22Rv1 (cell line): ENCODE data around the gene SLC5A11.
"Not testable (repeated sequence)": the region's sequence is repeated elsewhere in the genome, so short reads cannot be mapped to it uniquely, and the experiment has no call there.

Source experiments
- H3K27ac ChIP-seq: fragments of 450-650 bp; 2 replicates; pipeline ENCODE4 v1.5.1; 2017
- ZFX ChIP-seq: fragments of 450-650 bp; IDR thresholded peaks from 2 replicates; pipeline ENCODE4 v1.6.1; 2017; ENCODE audit warnings: antibody characterized with exemption, borderline replicate concordance
- TF ChIP-seq, protein P1 (sequence below): fragments of 450-650 bp; IDR thresholded peaks from 2 replicates; pipeline ENCODE4 v1.5.1; 2017; ENCODE audit warnings: mild to moderate bottlenecking

Gene SLC5A11

DNA sequence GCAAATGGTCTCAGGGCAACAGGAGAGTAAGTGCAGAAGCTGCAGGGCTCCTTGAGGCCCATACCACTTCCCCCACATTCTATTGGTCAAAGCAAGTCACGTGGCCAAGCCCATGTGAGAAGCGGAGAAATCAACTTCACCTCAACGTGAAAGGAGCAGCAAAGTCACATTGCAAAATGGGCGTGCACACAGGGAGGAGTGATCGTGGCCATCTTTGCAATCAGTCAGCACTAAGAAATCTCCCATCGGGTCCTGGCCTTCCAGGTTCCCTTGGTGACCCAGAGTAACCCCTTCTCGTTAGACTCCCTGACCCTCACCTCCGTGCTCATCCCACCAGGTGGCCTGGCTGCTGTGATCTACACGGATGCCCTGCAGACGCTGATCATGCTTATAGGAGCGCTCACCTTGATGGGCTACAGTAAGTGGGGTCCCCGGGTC, 38.0 kb downstream of the SLC5A11 start:
- H3K27ac ChIP-seq, result no peak overlapping the region
- no peak for TF ChIP-seq ZFX
- TF ChIP-seq, protein P1, sequence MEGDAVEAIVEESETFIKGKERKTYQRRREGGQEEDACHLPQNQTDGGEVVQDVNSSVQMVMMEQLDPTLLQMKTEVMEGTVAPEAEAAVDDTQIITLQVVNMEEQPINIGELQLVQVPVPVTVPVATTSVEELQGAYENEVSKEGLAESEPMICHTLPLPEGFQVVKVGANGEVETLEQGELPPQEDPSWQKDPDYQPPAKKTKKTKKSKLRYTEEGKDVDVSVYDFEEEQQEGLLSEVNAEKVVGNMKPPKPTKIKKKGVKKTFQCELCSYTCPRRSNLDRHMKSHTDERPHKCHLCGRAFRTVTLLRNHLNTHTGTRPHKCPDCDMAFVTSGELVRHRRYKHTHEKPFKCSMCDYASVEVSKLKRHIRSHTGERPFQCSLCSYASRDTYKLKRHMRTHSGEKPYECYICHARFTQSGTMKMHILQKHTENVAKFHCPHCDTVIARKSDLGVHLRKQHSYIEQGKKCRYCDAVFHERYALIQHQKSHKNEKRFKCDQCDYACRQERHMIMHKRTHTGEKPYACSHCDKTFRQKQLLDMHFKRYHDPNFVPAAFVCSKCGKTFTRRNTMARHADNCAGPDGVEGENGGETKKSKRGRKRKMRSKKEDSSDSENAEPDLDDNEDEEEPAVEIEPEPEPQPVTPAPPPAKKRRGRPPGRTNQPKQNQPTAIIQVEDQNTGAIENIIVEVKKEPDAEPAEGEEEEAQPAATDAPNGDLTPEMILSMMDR, result no peak

DNA sequence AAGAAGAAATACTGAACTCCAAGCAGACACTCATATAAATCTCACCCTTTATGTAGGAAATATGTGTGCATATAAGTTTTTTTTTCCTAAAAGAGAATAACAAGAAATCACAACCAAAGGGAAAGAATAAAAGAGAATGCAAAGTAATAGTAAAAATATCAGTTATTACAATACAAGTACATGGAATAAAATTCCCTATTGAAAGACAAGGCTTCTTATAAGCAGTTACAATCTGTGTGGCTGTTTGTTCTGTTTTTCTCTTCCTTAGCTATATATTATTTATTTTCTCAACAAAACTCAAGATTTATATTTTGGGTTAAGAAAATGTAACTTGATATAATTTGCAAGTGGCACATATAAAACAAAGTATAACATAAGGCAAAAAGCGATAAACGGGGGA, 41.7 kb downstream of the SLC5A11 start:
- TF ChIP-seq ZFX, result no peak
- TF ChIP-seq, protein P1, result no peak
- H3K27ac ChIP-seq, result no peak overlapping the region

DNA sequence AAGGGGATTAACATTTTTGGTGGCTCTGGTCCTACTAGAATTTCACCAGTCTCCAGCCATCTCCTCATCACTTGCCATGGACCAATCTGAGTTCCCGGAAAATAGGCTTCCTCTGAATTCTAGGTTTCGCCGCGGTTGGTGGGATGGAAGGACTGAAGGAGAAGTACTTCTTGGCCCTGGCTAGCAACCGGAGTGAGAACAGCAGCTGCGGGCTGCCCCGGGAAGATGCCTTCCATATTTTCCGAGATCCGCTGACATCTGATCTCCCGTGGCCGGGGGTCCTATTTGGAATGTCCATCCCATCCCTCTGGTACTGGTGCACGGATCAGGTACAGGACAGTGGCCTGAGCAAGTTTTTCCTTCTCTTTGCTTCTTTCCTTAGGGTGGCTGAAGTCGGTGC, 45.0 kb downstream of the SLC5A11 start:
- TF ChIP-seq, protein P1, result no peak
- TF ChIP-seq ZFX, result no peak
- H3K27ac ChIP-seq, result no peak overlapping the region

DNA sequence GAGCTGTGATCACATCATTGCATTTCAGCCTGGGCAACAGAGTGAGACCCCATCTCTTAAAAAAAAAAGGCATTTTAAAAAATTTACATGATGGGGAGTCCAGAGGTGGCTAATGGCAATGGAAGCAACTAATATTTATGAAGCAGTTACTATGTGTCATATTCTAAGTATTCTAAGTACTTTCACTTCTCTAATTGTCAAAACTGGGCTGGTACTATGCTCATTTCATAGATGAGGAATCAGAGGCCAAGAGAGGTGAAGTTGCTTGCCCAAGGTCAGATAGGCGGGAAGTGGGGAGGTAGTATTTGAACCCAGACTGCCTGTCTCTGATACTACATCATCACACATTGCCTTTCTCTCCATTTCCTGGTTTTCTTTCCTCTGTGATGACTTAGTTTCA, 50.7 kb downstream of the SLC5A11 start:
- no peak overlapping the region for H3K27ac ChIP-seq
- TF ChIP-seq ZFX, result no peak
- TF ChIP-seq, protein P1, result no peak

DNA sequence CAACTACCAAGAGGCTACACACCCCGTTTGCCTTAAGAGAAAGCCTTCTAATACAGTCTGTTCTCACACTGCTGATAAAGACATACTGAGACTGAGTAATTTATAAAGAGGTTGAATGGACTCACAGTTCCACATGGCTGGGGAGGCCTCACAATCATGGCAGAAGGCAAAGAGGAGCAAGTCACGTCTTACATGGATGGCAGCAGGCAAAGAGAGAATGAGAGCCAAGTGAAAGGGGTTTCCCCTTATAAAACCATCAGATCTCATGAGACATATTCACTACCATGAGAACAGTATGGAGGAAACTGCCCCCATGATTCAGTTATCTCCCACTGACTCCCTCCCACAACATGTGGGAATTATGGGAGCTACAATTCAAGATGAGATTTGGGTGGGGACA, 51.8 kb downstream of the SLC5A11 start:
- H3K27ac ChIP-seq, result not testable (repeated sequence)

DNA sequence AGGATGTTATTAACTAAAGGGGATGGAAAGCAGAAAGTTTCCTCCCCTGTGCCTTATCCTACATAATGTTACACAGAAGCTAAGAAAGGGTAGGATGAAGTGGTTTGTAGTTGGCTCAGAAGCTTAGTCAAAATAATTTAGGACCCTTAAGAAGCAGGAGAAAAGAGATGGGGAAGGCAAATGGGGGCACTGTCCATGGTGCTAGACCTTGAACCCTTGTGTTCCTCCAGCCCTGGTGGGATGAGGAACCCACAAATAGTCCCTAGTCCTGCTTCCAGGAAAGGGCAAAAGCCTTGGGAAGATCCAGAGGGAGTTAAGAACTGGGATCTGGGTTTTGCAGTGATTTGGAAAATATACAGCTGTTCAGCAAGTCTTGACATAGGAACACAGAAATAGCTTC, 54.5 kb downstream of the SLC5A11 start:
- H3K27ac ChIP-seq, result no peak overlapping the region
- TF ChIP-seq ZFX, result no peak

DNA sequence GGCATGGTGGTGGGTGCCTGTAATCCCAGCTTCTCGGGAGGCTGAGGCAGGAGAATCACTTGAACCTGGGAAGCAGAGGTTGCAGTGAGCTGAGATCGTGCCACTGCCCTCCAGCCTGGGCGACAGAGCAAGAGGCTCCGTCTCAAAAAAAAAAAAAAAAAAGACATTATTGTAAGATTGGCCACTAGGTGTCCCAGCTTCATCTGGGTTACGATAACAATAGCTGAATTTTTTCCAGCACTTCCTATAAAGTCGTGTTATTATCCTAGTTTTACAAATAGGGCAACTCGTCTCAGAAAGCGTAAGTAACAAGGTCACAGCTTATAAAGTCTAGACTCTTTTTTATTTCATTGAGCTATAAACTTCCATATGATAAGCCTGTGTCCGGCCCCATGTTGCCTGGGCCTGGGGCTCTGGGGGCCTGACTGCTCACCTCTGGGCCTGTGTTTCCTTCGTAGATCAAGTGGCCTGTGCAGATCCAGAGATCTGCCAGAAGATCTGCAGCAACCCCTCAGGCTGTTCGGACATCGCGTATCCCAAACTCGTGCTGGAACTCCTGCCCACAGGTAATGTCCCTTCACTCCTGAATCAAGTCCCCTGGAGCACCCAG, 60.5 kb downstream of the SLC5A11 start:
- TF ChIP-seq, protein P1, result peak; percentile 72
- TF ChIP-seq ZFX, result no peak
- no peak overlapping the region for H3K27ac ChIP-seq

DNA sequence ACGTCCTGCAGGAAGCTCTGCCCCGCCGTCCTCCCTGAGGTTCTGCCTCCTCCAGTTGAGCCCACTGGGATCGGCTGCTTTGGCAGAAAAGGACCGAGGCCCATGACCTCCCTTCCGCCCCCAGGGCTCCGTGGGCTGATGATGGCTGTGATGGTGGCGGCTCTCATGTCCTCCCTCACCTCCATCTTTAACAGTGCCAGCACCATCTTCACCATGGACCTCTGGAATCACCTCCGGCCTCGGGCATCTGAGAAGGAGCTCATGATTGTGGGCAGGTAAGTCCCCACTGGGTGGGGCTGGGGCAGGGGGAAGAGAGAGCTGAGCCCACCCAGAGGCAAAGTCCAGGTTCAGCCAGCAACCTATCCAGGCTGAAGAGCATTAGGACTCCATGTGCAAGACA, 61.1 kb downstream of the SLC5A11 start:
- no peak overlapping the region for H3K27ac ChIP-seq
- TF ChIP-seq, protein P1, result no peak
